Body of pancreas (tissue), 4 donors: ENCODE results near the gene AK9. TPM values are rescaled to one million over a fixed set of nuclear protein-coding genes. Genes with fewer than 3 reads are reported as not detected.

Experiments used
- ATAC-seq: fragments of 150-250 bp; one replicate; pipeline ENCODE4 v1.9.1; 2016
- DNase-seq, 4 donors: peaks; one replicate each; pipeline ENCODE4 v3.0.0-alpha.2; 2019
- H3K27ac ChIP-seq, 4 donors: fragments of 200-600 bp; sonication (generic); 1 replicate in 3 of 4; 2 replicates in 1 of 4; pipeline versions ENCODE4 v1.5.1 to v1.6.1; 2016 to 2019; ENCODE audit warnings: mild to moderate bottlenecking in 1 of 4, mixed read lengths in 1 of 4, moderate library complexity in 1 of 4
- H3K27me3 ChIP-seq, 2 donors: fragments of 200-600 bp; sonication (generic); one replicate each; pipeline ENCODE4 v1.6.0; 2016; ENCODE audit warnings: mild to moderate bottlenecking in 1 of 2
- H3K36me3 ChIP-seq, 2 donors: fragments of 200-600 bp; sonication (generic); replicated peaks in 1 of 2; 2 replicates each; pipeline ENCODE4 v1.5.1; 2016; ENCODE audit warnings: low read depth in 2 of 2; ENCODE audit not compliant: insufficient read depth in 1 of 2
- H3K4me1 ChIP-seq: fragments of 200-600 bp; sonication (generic); one replicate; pipeline ENCODE4 v1.6.0; 2016
- H3K4me3 ChIP-seq, 2 donors: fragments of 200-600 bp; sonication (generic); 1 replicate in 1 of 2; 2 replicates in 1 of 2; pipeline ENCODE4 v1.5.1; 2016 to 2019
- H3K9me3 ChIP-seq, 3 donors: fragments of 200-600 bp; sonication (generic); 1 replicate in 2 of 3; 2 replicates in 1 of 3; pipeline ENCODE4 v1.5.1; 2016
- CTCF ChIP-seq, 7 experiments: fragments of 450-650 bp in 4 of 7; fragments of 200-600 bp in 3 of 7; sonication (generic) in 3 of 7; IDR thresholded peaks; one replicate each; pipeline ENCODE4 v1.5.1; 2016 to 2019; ENCODE audit warnings: antibody characterized with exemption in 7 of 7
- POLR2A ChIP-seq, 3 donors: fragments of 450-650 bp; IDR thresholded peaks; one replicate each; pipeline ENCODE4 v1.6.1; 2016; ENCODE audit warnings: antibody characterized with exemption in 3 of 3, mild to moderate bottlenecking in 2 of 3
- WGBS, 2 donors: methylation state at CpG; one replicate each; pipeline ENCODE4 v1.1.5; 2017; 5-methylcytosine and 5-hydroxymethylcytosine counted together
- intact Hi-C: fragments of 100-400 bp; cut with DNase I; formaldehyde crosslinking; loops from one replicate; pipeline ENCODE4 v1.15.1; 2023
- total RNA-seq, 2 donors: library from RNA; depleted of rRNA; stranded (reverse); fragments of >200 nt; gene quantifications; one replicate each; pipeline ENCODE4 v1.1.0, GENCODE V29; 2016

Gene AK9
- total RNA-seq, 2 donors from 2014 or later = 9.6 to 20.1 TPM

DNA sequence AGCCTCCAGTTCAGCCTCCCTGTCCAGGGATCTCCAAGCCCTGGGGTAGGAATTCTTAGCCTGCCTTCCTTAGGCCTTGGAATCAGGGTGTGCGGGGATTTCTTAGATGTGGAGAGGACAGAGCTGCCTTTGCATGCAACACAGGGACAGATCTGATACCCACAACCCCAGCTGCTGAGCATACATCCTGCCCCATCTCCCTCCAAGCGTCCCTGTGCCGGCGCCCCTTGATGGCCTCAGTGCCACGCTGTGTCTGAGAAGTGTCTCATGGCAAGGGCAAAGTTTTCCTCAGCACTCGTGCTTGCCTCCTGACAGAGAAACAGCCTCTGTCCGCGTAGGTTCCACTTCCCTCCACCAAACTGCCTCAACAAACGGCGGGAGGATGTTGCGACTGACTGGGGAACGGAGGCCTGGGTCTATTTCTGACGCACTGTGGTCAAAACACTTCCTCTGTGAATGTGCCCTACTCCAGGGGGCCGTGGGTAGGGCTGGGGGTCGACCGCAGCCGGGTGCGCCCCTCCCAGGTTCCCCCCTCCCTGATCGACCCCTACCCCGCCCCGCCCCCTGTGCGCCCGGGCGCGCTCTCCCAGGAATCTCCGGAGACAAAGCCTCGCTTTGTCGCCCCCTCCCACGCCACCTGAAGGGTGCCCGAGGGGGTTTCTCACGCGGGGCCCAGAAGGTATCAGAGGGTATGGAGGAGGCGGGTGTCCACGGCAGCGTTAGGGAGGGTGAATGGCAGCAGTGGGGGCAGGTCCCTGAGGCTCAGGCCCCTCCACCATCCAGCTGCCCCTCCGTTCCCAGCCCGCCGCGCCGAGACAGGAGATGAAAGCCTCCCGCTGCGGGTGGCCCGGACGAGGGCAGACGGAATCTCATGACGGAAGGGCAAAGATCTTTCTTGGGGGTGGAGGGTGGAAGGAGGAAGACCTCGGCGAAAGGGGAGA is 236.2 kb downstream of the AK9 start:
- TF ChIP-seq CTCF (IDR thresholded peaks at IDR 0.05) (no peak), POLR2A (IDR thresholded peaks at IDR 0.05) (peak in 1 of 3 donors; percentile 45)
- H3K27ac ChIP-seq = peak overlapping the region in 3 of 4 donors; percentile 13 to 71 (median 34)
- no peaks in the 10 kb centered on the region for H3K27me3 ChIP-seq
- peaks cover 18% of the 10 kb centered on the region for H3K4me1 ChIP-seq
- no peaks in the 10 kb centered on the region for H3K9me3 ChIP-seq
- 17 to 23% methylated on average over 39 to 47 of the region's 48 CpGs for WGBS, 2 donors
- ATAC-seq (no peak), DNase-seq (peak in 2 of 4 donors; percentile 38 to 70)
- no peaks in the 10 kb centered on the region for H3K36me3 ChIP-seq
- intact Hi-C loops = no loop called here
- peak overlapping the region; percentile 70 to 73 for H3K4me3 ChIP-seq

DNA sequence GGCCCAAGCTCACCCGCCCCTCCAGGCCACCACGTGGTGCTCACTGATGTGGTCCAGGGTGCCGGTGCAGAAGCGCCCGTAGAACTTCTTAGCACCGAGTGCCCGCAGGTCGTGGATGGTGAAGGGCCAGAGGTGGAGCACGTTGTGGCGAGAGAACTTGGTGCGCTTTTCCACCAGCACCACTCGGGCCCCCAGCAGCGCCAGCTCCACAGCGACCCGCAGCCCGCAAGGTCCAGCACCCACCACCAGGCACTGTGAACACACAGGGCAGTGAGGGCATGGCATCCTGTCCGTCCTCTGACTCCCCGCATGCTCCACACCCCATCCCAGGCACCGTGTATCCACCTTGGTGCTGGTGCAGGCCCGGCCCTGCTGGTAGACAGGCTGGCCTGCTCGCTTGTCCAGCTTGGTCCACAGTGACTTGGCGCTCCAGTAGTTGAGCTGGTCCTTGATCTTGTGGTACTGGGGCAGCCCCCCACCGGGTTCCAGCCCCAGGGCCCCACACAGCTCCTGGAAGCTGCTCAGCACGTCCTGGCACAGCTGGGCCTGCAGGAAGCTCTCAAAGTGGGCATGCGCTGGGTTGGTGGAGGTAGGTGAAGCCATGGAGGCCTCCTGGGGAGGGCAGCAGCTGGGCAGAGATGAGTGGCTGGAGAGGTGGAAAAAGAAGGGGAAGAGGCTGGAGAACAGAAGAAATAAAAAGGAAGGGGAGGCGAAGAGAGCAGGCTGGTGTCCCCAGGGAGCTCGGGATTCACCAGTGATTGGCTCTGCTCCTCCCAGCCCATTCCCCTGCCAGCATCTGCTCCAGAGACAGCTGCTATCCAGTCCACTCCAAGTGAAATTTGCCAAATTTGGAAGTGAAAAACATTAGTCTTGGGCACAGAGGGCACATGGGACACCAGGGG is 237.2 kb downstream of the AK9 start:
- DNase-seq (no peak), ATAC-seq (no peak)
- Histone ChIP-seq H3K27ac (peak overlapping the region in 1 of 4 donors; percentile 14), H3K4me3 (no peak overlapping the region), H3K36me3 (no peaks in the 10 kb centered on the region), H3K9me3 (no peaks in the 10 kb centered on the region), H3K4me1 (peaks cover 18% of the 10 kb centered on the region), H3K27me3 (no peaks in the 10 kb centered on the region)
- WGBS, 2 donors = 89% methylated on average over 19 to 26 of the region's 27 CpGs
- intact Hi-C loops = no loop called here
- no peak for TF ChIP-seq CTCF (IDR thresholded peaks at IDR 0.05)
- TF ChIP-seq POLR2A (IDR thresholded peaks at IDR 0.05) = no peak

DNA sequence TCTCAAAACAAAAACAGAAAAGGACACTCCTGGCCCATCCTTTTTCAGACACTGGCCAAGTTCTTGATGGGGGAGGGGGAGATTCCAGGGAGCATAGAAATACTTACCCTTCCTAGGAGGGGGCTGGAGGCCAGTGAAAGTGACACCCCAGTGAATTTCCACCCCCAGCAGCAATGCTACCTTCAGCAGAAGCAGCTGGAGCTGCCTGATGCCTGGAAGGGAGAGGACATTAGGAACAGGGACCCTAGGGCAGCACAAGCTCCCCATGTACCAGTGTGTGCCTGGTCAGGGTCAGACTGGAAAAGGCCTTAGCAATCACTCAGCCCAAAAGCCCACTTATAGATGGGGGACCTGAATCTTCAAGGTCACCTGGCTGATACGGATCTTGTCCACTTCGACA is 237.8 kb downstream of the AK9 start:
- WGBS, 2 donors = 89 to 100% methylated on average over 2 of the region's 2 CpGs
- DNase-seq = no peak
- TF ChIP-seq CTCF (IDR thresholded peaks at IDR 0.05) (no peak), POLR2A (IDR thresholded peaks at IDR 0.05) (no peak)
- ATAC-seq = no peak
- Histone ChIP-seq H3K9me3 (no peaks in the 10 kb centered on the region), H3K36me3 (no peaks in the 10 kb centered on the region), H3K27ac (no peak overlapping the region), H3K4me1 (peaks cover 18% of the 10 kb centered on the region), H3K27me3 (no peaks in the 10 kb centered on the region), H3K4me3 (no peak overlapping the region)
- intact Hi-C loops = no loop called here

- Histone ChIP-seq H3K36me3 (no peaks in the 10 kb centered on the region), H3K9me3 (no peaks in the 10 kb centered on the region), H3K27ac (no peak overlapping the region), H3K4me3 (no peak overlapping the region), H3K4me1 (peaks cover 18% of the 10 kb centered on the region), H3K27me3 (no peaks in the 10 kb centered on the region)
- DNase-seq (no peak), ATAC-seq (no peak)
- TF ChIP-seq CTCF (IDR thresholded peaks at IDR 0.05) (no peak), POLR2A (IDR thresholded peaks at IDR 0.05) (no peak)
- WGBS, 2 donors = 65 to 73% methylated on average over 9 of the region's 9 CpGs
- intact Hi-C loops = no loop called here
These were observed 238.8 kb downstream of the AK9 start for GRCh38 chr6:109452181-109452580.
